Measurements from ENCODE around the gene GPC2.

The GPC2 gene

GRCh38 chr7:100155553-100156317, 21.4 kb downstream of the GPC2 start:
- TF ChIP-seq REST (IDR thresholded peaks at IDR 0.05; ENCODE audit: insufficient read depth in 1 of 2, low read depth in 2 of 2, low read length in 2 of 2): no peak
- no peak for TF ChIP-seq SIN3A (IDR thresholded peaks at IDR 0.05; ENCODE audit: borderline replicate concordance, insufficient read depth, low read length)
- no peak for TF ChIP-seq FOXP2 (optimal IDR thresholded peaks at IDR 0.05; ENCODE audit: borderline replicate concordance, extremely low read depth, extremely low read length, insufficient read depth)
- no peak for TF ChIP-seq TAF1 (IDR thresholded peaks at IDR 0.05; ENCODE audit: borderline replicate concordance, insufficient read depth, low read length)
- TF ChIP-seq POLR2AphosphoS5 (IDR thresholded peaks at IDR 0.05; ENCODE audit: low read depth, low read length): no peak

- TF ChIP-seq FOXP2 (optimal IDR thresholded peaks at IDR 0.05; ENCODE audit: borderline replicate concordance, extremely low read depth, extremely low read length, insufficient read depth) (no peak), SIN3A (IDR thresholded peaks at IDR 0.05; ENCODE audit: borderline replicate concordance, insufficient read depth, low read length) (no peak), POLR2AphosphoS5 (IDR thresholded peaks at IDR 0.05; ENCODE audit: low read depth, low read length) (no peak; the same call in 1 of the 2 replicates), TAF1 (IDR thresholded peaks at IDR 0.05; ENCODE audit: borderline replicate concordance, insufficient read depth, low read length) (no peak), REST (IDR thresholded peaks at IDR 0.05; ENCODE audit: insufficient read depth in 1 of 2, low read depth in 2 of 2, low read length in 2 of 2) (no peak)
Observed at GRCh38 chr7:100154651-100155491, 22.3 kb downstream of the GPC2 start.

DNA sequence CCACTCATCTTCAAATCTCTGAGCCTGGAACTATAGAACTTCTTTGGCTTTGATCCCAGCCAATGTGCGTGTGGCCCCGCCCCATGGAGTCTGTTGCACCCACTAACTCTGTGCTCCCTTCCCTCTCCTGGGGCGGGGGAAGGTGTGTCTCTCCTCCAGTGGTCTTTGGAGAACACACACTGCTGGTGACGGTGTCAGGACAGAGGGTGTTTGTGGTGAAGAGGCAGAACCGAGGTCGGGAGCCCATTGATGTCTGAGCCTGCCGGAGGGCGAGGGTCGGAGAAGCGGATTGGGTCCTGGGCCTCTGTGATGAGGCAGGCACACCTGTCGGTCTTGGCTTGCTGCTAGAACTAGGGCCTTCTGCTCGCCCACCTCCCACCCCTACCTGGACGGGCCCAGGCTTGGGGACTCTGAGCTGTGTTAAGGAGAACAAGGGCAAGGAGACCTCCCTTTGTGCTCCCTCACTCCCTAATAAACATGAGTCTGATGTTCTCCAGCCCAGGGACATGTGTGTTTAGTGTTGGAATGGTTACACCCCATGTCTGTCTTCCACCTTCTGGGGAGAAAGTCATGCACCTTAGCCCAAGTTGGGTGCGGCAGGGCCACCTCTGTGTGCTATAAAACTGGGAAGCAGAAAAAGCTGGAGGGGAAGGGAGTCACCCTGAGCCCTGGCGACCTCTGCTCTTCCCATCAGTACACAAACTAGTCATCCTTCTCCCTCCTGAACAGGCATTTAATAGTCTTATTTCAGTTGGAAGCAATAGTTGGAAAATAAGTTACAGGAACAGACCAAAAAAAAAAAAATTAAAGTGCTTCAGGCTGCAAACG, 23.3 kb downstream of the GPC2 start:
- no peak for TF ChIP-seq SIN3A (IDR thresholded peaks at IDR 0.05; ENCODE audit: borderline replicate concordance, insufficient read depth, low read length)
- TF ChIP-seq FOXP2 (optimal IDR thresholded peaks at IDR 0.05; ENCODE audit: borderline replicate concordance, extremely low read depth, extremely low read length, insufficient read depth): no peak
- peak; percentile 8; the same call in 1 of the 2 replicates for TF ChIP-seq POLR2AphosphoS5 (IDR thresholded peaks at IDR 0.05; ENCODE audit: low read depth, low read length)
- no peak for TF ChIP-seq REST (IDR thresholded peaks at IDR 0.05; ENCODE audit: insufficient read depth in 1 of 2, low read depth in 2 of 2, low read length in 2 of 2)

- TF ChIP-seq REST (IDR thresholded peaks at IDR 0.05; ENCODE audit: insufficient read depth in 1 of 2, low read depth in 2 of 2, low read length in 2 of 2): no peak
- TF ChIP-seq POLR2AphosphoS5 (IDR thresholded peaks at IDR 0.05; ENCODE audit: low read depth, low read length): peak; percentile 11; the same call in 1 of the 2 replicates
Observed at GRCh38 chr7:100152937-100153666, 24.1 kb downstream of the GPC2 start.
